ENCODE results near the gene MCC.

- TF ChIP-seq CTCF (conservative IDR thresholded peaks at IDR 0.05; ENCODE audit: low read depth, low read length) (no peak), EZH2 (IDR thresholded peaks at IDR 0.05; ENCODE audit: borderline replicate concordance, low read depth, low read length, poor library complexity, severe bottlenecking) (no peak)
Observed at GRCh38 chr5:113036826-113037225, 451.4 kb downstream of the MCC start.

All from A673 (cell line).